Measurements from ENCODE around the gene PLEKHH1.
"Not testable (repeated sequence)": the region's sequence is repeated elsewhere in the genome, so short reads cannot be mapped to it uniquely, and the experiment has no call there.

GRCh38 chr14:67542620-67543019, 9.5 kb downstream of the PLEKHH1 start:
- TF ChIP-seq CTCF, EZH2, EZH2phosphoT487 (IDR thresholded peaks at IDR 0.05): not testable (repeated sequence)
